GM12874 (cell line): Measurements from ENCODE around the gene SETBP1.

Experiments used
- CTCF ChIP-seq: IDR thresholded peaks from 2 replicates; pipeline ENCODE4 v1.5.1; 2011; ENCODE audit warnings: low read depth, mild to moderate bottlenecking, control low read depth, low read length, moderate library complexity; ENCODE audit not compliant: insufficient read depth

SETBP1 gene

GRCh38 chr18:44834867-44835469, 154.3 kb downstream of the SETBP1 start:
- no peak for TF ChIP-seq CTCF

GRCh38 chr18:44835703-44836102, 155.0 kb downstream of the SETBP1 start:
- TF ChIP-seq CTCF, result no peak

GRCh38 chr18:44836263-44836662, 155.6 kb downstream of the SETBP1 start:
- TF ChIP-seq CTCF, result no peak

- no peak for TF ChIP-seq CTCF
Observed at GRCh38 chr18:44837482-44838180, 156.9 kb downstream of the SETBP1 start.

GRCh38 chr18:44838971-44839666, 158.4 kb downstream of the SETBP1 start:
- TF ChIP-seq CTCF, result no peak

- TF ChIP-seq CTCF, result no peak
Observed at GRCh38 chr18:44840058-44840790, 159.5 kb downstream of the SETBP1 start.

GRCh38 chr18:44841221-44841620, 160.5 kb downstream of the SETBP1 start:
- TF ChIP-seq CTCF, result no peak
